NCI-H446 treated with DMSO at 0.1 percent for 48 hours (cell line): ENCODE measurements around the gene GRK5.

ENCODE experiments used
- DNase-seq: peaks from one replicate; lab custom pipeline; 2025; lab: John Stamatoyannopoulos, UW

GRK5 gene

DNA sequence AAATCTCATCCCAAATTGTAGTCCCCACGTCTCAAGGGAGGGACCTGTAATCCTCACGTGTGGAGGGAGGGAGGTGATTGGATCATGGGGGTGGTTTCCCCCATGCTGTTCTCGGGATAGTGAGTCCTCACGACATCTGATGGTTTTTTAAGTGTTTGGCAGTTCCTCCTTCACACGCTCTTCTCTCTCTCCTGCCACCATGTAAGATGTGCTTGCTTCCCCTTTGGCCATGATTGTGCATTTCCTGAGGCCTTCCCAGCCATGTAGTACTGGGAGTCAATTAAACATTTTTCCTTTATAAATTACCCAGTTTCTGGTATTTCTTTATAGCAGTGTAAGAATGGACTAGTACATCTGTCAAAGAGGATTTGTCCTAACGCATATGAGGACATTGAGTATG, 275.6 kb downstream of the GRK5 start:
- DNase-seq: no peak

DNA sequence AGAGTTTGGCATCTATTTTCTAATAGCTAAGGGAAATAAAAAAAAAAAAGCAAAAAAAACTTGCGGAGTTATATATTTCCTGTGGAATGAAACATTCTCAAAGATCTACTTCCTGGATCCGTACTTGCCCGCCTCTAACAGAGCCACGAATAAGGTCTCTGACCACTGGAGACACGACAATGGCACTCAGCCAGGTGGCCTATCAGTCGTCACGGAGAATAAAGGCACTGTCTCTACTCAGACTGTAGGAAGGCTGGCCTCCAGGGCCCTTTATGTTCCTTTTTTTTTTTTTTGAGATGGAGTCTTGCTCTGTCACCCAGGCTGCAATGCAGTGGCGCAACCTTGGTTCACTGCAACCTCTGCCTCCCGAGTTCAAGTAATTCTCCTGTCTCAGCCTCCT, 276.5 kb downstream of the GRK5 start:
- DNase-seq: no peak

DNA sequence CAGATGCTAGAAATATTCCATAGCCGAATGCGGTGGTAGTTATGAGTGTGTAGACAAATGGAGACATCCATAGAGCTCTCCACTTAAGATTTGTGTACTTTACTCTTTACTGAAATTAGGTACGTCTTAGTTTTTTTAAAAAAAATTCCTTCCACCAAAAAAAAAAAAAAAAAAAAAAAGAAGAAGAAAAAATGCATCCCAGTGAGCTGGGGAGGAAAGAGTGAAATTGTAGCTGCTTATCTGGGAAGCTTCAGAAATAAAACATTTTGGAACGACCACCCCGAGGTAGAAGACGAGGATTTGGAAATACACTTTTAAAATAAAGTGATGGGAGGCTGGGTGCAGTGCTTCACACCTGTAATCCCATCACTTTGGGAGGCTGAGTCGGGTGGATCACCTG, 281.3 kb downstream of the GRK5 start:
- no peak for DNase-seq

DNA sequence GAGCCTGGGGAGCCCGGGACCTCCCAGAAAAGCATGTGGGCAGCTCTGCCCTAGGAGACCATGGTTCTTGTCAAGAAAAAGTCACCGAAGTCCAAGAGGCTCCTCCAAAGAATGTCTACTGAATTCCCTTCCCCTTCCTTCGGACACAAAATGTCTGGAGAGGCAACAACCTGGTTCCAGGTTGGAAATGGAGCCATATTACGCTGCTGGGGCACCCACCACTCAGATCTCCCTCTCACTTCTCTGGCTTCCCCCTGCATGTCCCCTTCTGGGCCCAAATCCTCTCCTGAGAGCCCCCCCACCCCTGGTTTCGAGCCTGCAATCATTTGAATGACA, 282.6 kb downstream of the GRK5 start:
- DNase-seq: no peak

DNA sequence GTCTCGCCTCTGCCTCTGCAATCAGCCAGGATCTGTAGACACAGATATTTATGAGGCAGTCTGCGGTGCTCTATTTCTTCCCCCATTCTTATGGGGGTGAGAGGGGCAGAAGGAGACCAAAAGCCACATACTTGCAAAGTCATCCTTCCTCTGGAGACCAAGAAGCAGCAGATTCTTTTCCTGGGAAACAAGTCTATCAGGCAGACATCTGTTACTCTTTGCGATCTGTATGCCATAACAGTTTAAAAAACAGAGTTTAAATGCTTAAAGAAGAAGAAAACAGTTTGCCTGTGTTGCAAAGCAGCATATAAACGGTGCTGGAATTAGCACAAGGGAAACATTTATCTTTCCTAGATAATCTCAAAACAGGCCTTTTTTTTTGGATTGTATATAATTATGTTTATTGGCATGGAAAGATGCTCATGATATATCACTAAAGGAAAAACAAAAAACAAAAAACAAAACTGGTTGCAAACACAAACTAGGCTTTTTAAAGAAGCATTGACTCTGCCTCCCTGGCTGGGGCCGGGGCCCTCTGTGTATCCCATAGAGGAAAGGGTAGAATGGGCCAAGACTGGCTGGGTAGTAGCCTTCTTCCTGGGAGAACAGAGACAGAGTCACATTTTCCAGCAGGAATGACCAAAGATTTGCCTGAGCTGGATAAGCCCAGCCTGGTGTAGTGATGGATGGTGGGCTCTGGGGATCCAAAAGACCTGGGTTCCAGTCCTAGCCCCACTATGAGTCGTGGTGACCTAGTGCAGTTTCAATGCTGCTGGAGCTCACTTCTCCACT, 284.8 kb downstream of the GRK5 start:
- no peak for DNase-seq

DNA sequence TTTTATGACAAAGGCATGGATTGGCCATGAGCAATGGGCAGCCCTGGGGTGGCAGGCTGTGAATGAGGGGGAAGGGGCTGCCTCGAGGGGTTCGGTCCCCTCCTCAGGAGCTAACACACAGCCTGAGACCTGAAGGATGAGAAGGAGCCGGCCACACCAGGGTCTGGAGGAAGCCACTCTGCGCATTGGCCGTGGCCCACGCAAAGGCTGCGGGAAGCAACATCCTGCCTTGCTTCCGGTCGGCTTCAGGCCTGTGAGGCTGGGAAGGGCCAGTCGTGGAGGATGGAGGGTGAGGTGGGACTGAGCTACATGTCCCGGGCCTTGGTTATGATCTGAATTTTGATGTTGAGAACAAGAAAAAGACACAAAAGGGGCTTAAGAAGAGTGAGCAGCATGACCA, 285.8 kb downstream of the GRK5 start:
- DNase-seq: no peak

DNA sequence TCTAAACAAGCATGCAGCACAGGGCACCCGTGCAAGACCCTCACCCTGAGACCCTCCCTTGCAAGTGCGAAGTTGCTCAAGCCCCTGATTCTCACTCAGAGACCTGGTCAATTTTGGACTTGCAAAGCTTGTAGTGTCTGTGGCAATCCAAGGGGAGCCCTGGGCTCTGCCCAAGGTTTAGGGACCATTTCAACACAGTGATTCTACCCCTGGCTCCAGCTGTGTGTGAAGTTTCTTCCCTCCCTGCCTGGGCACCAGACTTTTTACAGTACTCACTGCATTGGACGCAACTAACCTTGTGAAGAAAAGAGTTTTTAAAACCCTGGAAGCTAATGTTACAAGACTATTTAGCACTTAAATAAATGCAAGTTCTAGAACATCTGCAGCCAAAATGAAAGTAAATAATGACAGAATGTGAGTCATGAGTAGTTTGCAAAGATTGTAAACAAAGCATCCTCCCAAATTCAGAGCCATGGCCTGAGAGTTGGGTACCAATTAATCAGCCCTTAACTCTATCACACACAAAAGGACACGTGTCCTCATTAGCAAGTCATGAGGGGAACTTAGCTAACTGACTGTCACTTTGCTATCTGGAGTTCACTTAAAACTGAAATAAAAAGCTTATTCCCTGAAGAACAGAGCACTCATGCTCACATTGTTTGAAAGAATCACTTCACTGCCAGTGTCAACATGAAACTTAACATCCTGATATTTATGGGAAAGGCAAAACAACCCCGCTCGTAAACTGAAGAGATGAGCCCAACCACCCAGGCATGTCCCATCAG, 287.1 kb downstream of the GRK5 start:
- no peak for DNase-seq

DNA sequence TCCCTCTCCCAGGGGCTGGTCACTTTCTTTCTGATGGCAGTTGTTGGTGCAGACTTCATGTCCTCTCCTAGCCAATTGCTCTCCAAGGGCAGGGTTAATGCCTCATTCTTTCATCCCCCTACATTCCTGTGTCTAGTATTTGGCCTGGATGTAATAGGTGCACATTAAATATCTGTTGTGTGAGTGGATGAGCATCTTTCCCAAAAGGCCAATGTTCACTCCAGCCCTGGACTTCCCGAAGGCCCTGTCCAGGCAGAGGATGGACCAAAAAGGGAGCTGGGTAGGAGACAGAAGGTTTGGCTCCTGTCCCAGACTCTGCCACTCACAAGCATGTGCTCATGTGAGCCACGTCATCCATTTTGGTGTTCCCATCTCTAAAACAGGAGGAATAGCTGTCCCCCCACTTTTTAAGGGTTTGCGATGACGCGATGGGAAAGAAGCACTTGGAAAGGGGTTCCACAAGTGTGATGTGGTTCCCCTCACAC, 287.7 kb downstream of the GRK5 start:
- DNase-seq: no peak

DNA sequence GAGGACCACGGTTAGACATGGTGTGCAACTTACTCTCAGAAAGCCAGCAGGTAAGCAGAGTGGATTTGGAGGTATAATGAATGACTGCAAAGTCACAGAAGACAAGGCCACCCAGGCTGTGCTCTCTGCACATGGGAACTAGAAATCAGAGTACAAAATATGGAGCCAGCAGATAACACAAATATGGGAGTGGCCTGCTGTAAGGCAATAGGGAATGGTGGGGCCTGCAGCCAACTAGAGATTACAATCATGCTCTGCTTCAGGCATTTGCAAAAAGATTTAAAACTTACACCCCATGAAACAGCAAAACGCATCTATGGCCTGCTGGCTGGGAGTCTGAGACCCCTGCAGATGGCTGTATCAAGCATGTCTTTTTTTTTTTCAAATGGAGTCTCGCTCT, 288.2 kb downstream of the GRK5 start:
- no peak for DNase-seq

DNA sequence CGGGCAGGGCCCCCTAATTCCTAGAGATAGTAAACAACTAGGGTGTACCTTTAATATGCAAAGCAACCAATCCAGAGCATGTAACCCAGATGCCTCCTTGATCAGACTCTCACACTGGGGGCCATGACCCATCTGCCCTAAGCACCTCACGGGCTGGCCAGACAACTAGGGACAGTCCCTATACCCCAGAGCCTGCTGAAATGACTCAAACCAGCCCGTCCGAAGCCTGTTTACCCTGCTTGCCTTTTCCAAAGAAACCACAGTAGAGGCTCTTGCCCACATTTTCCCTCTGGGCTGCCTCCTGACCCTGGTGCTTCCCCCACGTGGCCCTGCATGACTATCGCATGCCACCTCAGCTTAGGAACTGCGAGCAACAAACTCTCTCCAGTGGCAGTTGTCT, 288.9 kb downstream of the GRK5 start:
- no peak for DNase-seq

DNA sequence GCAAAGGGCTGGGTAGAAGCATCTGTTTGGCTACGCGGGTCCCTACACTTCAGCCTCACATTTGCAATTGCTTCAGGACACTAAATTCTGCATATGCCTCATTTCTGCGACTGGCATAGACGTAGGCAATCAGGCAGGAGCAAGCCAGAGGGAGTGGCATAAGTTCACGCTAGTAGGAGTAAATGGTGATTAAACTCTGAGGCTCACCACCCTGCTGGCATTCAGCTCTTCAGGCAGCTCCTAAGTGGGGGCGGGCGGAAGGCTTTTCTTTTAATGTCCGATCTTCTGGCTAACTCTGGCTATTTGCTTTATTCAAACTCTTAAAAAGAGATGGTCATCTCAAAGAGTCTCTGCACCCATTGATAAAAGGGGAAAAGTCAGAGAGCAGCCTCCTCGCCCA, 289.9 kb downstream of the GRK5 start:
- DNase-seq: no peak

DNA sequence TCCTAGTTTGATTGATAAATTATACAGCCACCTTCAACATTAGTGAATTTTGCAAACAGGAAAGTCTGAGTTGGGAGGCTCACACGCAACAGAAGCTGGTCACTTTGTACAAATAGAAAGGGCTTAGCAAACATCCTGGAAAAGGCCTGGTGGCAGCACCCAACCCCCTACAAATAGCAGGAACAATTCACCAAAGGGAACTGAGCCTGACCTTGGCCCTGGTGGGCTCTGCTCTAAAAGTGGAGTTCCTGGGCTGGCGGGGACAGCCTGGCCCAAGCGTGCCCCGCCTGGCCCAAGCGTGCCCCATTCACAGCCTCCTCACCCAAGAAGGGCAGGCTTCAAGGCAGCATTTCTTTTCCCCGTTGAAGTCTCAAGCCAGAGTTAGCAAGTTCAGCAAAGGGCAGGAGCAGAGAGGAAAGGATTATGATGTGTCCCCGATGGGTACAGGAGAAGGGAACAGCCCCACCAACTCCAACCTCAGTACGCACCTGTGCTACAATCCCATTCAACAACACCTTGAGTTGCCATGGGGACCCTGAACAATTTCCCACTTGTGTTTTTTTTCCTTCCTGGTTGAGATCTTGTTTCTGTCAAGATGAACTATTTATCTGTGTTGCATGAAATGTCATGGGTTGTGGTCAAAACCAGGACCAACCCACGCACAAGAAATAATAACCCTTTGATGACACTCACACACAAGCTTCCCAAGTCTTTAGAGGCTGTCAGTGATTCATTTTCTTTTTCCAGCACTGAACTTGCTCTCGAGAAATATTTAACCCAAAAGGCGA, 291.7 kb downstream of the GRK5 start:
- DNase-seq: no peak

DNA sequence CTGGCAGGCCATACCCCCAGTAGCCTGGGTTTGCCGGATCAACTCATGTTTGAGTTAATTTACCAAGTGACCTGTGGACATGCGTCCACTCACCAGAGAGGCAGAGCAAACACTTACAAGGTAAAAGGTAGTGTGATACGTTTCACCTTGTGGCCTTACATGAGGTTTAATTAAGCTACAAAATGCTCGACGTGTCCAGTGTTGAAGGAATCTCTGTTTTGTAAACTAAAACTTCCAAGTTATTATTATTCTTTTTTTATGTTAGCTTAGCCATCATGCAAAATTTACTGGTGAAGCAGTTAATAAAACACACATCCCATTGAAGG, 292.3 kb downstream of the GRK5 start:
- no peak for DNase-seq

DNA sequence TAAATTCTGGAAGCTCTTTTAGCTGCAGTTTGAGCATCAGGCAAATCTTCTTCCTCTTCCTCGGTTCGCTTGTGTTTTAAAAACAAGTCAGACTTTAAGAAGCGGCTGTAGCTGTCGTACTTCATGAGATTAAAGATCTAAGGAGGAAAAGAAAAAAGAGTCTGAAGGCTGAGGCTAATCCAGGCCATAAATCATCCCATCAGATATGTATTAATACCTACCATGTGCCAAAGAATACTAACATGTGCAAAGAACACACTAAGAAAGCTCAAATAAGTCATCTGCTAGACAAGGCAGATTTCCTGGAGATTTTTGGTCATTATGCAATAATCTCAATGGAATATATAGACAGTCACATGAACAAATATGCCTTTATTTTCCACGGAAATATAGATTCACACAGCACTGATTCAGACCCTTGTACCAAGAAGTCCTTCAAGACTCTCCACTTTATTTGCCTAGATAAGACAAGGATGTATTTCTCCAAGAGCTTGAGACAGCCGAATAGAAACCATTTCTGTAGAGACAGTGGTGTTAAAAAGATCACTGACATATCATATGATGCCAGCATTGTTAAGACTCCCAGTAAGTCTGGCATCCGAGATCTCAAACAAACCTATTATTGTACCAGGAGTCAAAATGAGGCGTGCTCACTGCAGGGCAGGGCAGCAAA, 292.9 kb downstream of the GRK5 start:
- DNase-seq: no peak

DNA sequence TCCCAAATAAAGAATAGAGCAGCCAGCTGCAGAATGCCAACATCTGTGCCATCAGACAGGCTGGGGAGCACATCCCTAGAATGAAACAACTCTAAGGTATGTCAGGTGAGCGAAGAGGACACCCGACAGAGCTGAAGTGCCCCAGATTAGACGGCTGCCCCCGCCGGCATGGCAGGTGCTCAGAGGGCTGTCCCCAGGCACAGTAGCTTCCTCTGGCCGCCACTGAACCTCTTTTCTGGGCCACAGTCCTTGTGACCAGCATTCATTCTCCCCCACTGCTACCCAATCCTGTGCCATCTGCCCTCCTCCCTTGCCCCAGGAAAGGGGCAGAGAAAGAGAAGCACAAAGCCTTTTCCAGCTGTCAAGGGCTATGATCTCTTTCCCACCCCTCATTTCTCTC, 293.4 kb downstream of the GRK5 start:
- DNase-seq: no peak

DNA sequence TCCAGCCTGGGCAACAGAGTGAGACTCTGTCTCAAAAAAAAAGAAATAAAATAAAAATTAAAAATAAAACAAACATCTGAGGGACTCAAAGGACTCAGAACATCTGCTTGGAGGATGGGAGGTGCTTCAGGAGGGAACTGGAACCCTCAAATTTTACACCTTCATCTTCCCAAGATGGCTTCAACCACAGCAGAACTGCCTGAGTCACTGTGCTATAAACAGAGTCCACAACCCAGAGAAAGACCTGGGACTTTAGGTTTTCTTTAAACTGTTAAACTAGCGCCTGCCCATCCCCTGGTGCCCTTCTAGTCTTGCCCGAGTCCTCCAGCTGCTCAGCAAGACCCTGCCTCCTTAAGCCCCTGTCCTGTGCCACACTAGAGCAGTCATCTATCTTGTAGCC, 294.3 kb downstream of the GRK5 start:
- no peak for DNase-seq

DNA sequence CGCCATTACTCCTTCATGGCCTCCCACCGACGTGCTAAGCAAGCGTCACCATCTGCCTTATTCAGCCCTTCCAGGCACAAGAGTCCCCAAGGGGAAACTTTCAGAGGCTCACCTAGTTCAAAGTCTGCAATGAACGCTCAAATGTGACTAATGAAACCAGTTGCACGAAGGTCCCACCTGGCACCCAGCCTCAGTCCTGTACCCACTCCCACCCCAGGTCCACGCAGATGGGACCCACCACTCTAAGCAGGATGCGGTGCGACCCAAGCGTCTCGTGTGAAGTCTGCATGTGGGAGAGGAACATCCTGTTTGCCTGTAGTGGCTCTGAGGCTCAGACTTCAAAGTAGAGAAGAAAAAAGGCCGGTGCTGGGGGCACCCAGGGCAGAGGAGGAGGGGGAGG, 294.8 kb downstream of the GRK5 start:
- DNase-seq: no peak

DNA sequence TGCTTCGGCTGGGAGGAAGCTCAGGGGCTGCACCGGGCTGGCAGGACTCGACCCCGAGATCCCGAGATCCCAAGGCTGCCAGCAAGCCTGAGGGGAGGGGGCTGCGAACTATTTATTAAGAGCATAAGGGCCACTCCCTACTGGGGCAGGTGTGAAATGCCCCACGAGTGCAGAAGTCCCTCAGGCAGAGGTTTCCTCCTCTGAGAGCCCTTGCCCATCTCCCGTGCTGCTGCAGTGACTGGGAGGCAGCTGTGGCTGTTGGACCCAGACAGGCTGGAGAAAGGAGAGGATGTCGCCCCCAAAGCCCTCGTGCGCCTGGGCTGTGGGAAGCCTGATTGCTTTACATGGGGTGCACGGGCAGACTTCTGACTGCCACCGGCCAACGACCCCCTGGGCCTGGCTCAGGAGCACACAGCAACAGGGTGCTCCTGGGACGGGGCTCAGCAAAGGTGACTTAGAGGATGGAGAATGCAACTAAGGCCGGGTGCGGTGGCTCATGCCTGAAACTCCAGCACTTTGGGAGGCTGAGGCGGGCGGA, 295.3 kb downstream of the GRK5 start:
- no peak for DNase-seq

DNA sequence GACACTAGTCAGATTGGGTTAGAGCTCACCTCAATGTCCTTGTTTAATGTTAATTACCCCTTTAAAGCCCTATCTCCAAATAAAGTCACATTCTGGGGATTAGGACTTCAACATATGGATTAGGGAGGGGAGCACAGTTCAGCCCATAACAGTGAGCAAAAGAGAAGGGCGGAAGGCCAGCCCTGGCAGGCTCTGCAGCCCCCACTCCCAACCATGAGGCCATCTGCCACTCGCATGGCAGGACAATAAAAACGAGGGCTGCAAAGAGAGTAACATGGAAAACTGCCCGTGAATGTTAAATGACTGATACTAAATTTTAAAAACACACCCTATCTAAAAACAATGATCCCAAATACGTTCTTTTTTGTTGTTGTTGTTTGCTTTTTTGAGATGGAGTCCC, 296.4 kb downstream of the GRK5 start:
- peak; percentile 19 for DNase-seq

DNA sequence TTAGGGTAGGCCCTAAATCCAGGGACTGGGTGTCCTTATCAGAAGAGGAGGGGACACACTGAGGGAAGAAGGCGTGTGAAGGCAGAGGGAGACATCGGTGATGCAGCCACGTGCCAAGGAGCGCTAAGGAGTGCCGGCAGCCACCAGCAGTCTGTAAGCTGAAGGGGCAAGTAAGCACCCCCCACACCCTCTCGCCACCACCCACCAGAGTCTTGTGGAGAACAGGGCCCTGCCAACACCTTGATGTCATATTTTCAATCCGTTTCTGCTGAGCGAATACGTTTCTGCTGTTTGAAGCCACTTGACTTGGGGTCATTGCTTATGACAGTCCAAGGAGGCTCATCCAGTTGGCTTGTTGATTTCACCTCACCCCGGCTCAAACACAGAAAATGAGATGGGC, 297.3 kb downstream of the GRK5 start:
- no peak for DNase-seq

DNA sequence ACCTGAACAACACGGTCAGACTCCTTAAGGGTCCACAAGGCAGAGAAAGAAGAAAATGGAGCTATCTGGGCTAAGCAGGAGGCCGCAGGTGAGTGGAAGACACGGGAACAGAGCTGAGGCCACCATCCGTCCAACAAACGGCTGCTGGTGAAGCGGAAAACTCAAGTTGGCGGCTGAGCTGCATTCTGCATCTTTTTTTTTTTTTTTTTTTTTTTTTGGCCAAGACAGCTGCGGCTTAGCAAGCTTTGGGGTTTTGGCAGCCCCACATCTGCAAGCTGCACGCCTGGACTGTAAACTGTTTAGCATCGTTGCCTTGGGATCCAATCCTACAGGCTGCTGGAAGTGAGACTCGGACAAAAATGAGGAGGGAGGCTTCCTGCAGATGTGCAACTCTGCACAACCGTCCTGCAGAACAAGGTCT, 297.8 kb downstream of the GRK5 start:
- DNase-seq: no peak
